SK-N-DZ (cell line): ENCODE results near the gene CIDEB.

Experiments used
- DNase-seq: peaks from one replicate; pipeline ENCODE4 v3.0.0-alpha.2; 2015; ENCODE audit warnings: low spot score

Gene CIDEB

DNA sequence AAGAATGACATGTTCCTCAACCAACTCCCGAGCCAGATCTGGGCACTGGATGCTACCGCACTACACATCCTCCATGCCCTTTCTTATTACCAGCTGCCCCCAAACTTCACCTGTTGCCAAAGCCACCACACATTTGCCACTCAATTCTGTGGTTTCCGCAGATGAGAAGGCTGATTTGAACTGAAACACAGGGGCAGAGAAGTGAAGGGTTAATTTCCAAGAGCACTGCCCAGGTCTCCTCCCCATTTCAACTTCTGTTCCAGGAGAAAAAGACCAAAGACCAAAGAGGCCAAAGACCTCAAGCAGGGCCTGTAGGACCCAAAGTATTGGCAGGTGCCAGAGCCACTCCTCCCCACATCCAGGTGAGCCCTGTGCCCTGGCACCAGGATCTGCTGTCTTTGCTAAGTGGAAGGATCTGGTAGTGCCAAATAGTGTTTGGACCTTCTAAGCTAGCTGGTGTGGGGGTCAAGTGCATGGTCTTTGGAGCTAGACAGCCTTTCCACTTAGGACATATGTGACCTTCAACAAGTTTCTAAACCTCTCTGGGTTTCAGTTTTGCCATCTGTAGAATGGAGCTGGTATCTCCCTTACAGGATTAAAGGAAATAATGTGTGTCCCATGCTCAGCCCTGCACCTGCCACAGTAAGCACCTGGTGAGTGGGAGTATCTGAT is 16.2 kb downstream of the CIDEB start:
- DNase-seq, result no peak

GRCh38 chr14:24290746-24291145 is 17.0 kb downstream of the CIDEB start:
- no peak for DNase-seq

GRCh38 chr14:24289649-24290280 is 18.0 kb downstream of the CIDEB start:
- no peak for DNase-seq

GRCh38 chr14:24286996-24287395 is 20.8 kb downstream of the CIDEB start:
- no peak for DNase-seq

DNA sequence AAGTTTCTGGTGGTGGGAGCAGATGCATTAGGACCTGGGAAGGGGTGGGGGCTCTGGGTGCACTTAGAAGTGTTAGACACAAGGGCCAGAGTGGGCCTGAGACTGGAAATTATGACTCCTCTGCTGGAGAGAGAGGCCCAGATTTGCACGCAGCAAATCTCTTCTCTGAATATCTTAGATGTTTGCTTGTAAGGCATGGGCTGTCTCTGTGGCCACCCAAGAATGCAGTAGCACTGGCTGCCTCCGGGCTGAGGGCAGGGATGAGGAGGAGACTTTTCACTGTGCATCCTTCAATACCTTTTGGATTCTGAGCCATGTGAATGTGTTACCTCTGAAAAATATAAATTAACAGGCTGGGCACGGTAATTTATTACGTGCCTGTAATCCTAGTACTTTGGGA is 22.4 kb downstream of the CIDEB start:
- DNase-seq, result no peak

GRCh38 chr14:24284501-24285035 is 23.2 kb downstream of the CIDEB start:
- DNase-seq, result no peak

DNA sequence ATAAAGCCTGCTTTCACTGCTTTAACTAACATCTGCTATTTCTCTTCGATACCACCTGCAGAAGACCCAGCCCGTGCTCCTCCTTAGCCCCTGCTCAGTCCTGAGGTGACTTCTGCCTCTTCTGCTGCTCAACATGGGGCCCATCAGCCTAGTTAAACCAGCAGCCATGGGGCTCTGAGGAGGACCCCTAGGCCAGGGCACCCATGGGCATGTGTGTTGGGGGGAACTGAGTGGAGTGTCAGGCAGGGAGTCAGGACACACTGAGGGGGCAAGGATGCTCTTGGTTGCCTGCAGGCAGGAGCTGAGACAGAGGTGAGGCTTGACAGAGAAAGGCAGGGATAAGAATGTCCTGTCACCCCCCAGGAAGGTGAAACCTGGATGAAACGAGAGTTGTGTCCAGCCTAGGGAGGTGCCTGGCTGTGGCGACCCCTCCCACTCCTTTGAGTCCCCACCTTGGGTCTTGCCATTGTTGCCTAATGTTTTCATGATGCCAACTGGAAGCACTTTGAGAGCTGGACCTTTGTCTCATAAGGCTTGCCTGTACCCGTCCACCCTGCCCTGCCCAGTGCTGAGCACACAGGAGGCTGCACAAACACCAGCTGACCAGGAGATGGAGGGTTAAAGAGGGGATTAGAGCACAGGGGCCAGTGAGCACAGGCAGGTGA is 23.8 kb downstream of the CIDEB start:
- DNase-seq, result no peak

DNA sequence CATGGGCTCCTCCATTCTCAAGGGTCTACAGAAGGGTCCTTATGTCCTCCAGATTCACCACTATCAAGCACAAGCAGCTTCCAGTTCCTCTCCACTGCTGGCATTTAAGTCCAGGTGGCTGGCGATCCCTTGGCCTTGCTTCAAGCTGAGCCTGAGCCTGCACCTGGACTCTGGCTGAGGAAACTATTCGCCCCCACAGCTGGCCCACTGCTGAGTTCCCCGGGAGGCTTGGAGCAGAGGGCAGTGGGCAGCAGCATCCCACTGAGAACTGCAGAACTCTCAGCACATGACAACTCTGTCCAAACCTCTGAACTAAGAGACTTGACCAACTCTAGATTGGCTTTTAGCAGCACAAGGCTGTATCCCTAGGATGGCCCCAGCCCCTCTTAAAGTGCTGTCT is 25.0 kb downstream of the CIDEB start:
- DNase-seq, result no peak

GRCh38 chr14:24281636-24282035 is 26.1 kb downstream of the CIDEB start:
- DNase-seq, result no peak

DNA sequence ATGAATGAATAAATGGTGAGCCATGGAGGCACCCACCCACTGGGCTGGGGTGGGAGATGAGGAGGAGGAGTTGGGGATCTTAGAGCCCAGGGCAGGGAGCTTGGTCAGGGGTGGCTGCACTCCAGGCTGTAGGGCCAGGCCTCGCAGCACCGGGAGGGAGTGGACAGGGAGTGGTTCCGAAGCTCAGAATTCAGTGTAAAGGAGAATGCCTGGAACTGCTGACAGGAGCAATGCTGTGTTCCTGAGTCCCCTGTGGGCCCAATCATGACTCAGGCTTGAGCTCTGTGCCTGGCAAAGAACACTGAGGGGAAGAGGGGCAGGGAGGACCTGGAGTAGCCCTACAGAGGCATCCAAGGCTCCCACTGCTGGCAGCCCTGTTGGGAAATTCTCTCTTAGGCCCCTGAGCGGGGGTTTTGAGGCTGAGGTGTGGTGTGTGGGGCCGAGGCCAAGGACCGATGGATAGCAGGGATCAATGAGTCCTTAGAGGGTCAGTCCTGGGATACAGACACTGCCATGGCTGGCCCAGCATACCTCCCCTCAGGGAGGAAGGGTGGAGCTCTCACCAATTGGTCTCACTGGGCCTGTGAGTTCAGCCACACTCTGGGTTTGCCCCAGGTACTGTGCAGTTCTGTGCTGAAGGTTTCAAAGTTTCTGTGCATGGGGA is 26.8 kb downstream of the CIDEB start:
- no peak for DNase-seq

GRCh38 chr14:24279301-24280186 is 28.2 kb downstream of the CIDEB start:
- DNase-seq, result no peak

GRCh38 chr14:24278424-24278823 is 29.4 kb downstream of the CIDEB start:
- no peak for DNase-seq

GRCh38 chr14:24277606-24278321 is 30.0 kb downstream of the CIDEB start:
- DNase-seq, result no peak

- DNase-seq, result no peak
Observed at GRCh38 chr14:24277071-24277470, 30.7 kb downstream of the CIDEB start.

- no peak for DNase-seq
Observed at GRCh38 chr14:24274101-24274543, 33.7 kb downstream of the CIDEB start.

DNA sequence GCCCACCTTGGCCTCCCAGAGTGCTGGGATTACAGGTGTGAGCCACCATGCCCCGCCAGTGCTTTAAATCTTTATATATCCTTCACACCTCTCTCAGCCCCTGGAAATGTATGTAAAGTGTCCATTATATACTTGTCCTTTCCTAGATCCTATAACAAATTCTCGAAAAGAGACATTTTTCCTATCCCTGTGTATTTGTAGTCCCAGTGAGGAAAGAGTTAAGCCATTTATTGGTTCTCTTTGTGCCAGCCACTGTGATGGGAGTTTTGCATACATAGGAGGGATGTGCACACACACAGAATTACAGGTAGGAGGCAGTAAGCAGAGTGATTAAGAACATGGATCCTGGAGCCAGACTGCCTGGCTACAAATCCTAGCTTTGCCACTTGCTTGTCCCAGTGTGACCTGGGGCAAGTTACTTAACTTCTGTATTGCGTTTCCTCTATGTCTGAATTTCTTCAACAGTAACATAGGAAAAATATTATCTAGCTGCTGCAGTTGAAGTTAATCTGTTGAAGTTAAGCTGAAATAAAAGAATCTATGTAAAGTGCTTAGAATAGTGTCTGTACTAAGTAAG is 34.3 kb downstream of the CIDEB start:
- no peak for DNase-seq

GRCh38 chr14:24272467-24272866 is 35.3 kb downstream of the CIDEB start:
- DNase-seq, result no peak

- DNase-seq, result no peak
Observed at GRCh38 chr14:24271834-24272263, 35.9 kb downstream of the CIDEB start.

DNA sequence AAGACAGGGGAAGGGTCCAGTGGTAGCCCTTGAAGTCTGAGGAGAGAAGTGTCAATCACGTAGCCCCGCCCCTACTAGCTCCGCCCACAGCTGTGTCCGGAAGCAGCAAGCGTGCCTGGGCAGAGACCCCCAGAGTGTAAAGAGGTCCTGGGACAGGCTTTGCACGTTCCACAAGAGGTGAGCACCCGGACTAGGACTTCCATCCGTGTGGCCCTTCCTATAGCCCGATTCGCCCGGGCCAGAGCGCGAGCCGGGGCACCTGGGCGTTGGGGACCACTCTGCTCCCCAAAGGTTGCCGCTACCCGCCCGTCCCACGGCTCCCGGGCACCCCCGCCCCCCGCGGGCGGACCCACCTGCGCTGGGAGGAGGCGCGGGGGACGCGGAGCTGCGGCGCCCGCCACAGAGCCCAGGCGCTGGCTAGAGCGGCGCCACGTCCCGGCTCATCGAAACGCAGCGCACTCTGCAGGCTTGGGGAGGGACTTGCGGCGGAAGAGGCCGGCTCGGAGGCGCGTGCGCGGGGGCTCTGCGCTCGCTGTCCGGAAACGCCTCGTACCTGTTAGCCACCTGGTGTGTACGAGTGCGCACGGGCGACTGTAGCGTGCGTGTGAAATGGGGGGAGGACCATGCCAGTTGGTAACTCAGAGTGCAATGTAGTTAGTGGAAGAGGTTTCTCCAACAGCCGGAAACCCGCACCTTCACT is 36.5 kb downstream of the CIDEB start, which contains the start of gene RABGGTA:
RABGGTA (minus strand) TSS at position 464 of the 700 bp plus-strand sequence. CDS start 482 bp downstream, outside the sequence.
- peak; percentile 94 for DNase-seq
